HG03439 (cell line): ENCODE measurements around the gene DHRS3.

Experiments
- ATAC-seq: cut with Tn5 transposase; IDR thresholded peaks from one replicate; pipeline ENCODE4 v1.9.1; 2021; ENCODE audit warnings: mild to moderate bottlenecking, moderate library complexity; ENCODE audit not compliant: unreplicated experiment

Gene DHRS3

GRCh38 chr1:12521096-12521495, 96.9 kb downstream of the DHRS3 start:
- ATAC-seq, result no peak

GRCh38 chr1:12519693-12520364, 98.2 kb downstream of the DHRS3 start:
- ATAC-seq, result no peak

GRCh38 chr1:12518931-12519692, 98.9 kb downstream of the DHRS3 start:
- ATAC-seq, result no peak
